ENCODE results near the gene RPS16. TPM values are rescaled to one million over a fixed set of nuclear protein-coding genes. Genes with fewer than 3 reads are reported as not detected.

Gene RPS16
- total RNA-seq, 1 experiment from 2014 or later = 2,510 TPM

DNA sequence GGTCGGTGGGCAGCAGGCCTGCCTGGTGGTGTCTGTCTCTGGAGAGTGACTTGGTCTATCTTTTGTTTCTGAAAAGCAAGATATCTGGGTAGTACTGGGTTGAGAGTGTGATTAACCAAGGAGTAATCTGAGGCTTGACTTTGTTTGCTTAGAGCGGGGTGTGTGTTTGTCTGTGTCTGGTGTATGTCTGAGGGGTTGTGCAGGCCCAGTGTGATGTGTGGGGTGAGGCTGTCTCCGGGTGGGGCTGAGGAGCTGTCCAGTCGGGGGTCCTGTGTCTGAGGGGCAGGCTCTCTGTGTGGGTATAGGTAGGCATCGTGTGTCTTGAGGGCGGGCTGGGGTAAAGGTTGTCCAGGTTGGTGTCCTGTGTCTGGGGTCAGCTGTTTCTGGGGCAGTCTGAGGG, 33.8 kb upstream of the RPS16 start:
- Histone ChIP-seq H3K9me3 (ENCODE audit: insufficient read depth, low read depth) (no peaks in the 10 kb centered on the region), H3K27ac (no peak overlapping the region), H4K20me1 (ENCODE audit: insufficient read depth) (peaks cover 3% of the 10 kb centered on the region; the same call in 1 of the 2 replicates), H3K36me3 (ENCODE audit: low read depth) (0 out of 2 replicates have a peak, but pooled peaks cover 16% of the 10 kb centered on the region), H3K9me2 (ENCODE audit: insufficient read depth) (no peaks in the 10 kb centered on the region), H3K4me2 (no peak overlapping the region), H3K4me3 (no peak overlapping the region), H3K4me1 (replicated peaks; ENCODE audit: insufficient read depth) (no peaks in the 10 kb centered on the region), H3K79me2 (ENCODE audit: low read depth) (no peaks in the 10 kb centered on the region), H3F3A (ENCODE audit: insufficient read depth, low read depth) (no peaks in the 10 kb centered on the region), H3K27me3 (ENCODE audit: insufficient read depth, low read depth) (no peaks in the 10 kb centered on the region), H2AFZ (no peak overlapping the region)
- no TSS peak for BruUV-seq (replicated peaks)
- intact Hi-C loops (cut with micrococcal nuclease; ENCODE audit: unreplicated experiment) = no loop called here
- no peak for DNase-seq
- CTCF ChIA-PET = no interaction called here
- TF ChIP-seq, protein P1, sequence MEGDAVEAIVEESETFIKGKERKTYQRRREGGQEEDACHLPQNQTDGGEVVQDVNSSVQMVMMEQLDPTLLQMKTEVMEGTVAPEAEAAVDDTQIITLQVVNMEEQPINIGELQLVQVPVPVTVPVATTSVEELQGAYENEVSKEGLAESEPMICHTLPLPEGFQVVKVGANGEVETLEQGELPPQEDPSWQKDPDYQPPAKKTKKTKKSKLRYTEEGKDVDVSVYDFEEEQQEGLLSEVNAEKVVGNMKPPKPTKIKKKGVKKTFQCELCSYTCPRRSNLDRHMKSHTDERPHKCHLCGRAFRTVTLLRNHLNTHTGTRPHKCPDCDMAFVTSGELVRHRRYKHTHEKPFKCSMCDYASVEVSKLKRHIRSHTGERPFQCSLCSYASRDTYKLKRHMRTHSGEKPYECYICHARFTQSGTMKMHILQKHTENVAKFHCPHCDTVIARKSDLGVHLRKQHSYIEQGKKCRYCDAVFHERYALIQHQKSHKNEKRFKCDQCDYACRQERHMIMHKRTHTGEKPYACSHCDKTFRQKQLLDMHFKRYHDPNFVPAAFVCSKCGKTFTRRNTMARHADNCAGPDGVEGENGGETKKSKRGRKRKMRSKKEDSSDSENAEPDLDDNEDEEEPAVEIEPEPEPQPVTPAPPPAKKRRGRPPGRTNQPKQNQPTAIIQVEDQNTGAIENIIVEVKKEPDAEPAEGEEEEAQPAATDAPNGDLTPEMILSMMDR (conservative IDR thresholded peaks at IDR 0.05) = no peak
- no peak for TF ChIP-seq EZH2 (IDR thresholded peaks at IDR 0.05; ENCODE audit: low read depth)
- POLR2A ChIA-PET (ENCODE audit: unreplicated experiment) = no interaction called here

DNA sequence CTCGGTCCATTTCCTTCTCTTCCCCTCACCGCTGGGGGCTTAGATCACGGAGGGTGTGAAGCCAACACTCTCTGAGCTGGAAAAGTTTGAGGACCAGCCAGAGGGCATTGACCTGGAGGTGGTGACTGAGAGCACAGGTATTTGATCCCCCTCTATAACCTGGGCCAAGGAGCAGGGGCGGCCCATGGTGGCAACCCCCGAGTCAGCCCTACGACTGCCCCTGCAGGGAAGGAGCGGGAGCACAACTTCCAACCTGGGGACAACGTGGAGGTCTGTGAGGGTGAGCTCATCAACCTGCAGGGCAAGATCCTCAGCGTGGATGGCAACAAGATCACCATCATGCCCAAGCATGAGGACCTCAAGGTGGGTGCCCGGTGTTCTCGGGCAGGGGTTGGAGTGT, 33.3 kb upstream of the RPS16 start:
- H3K4me2 ChIP-seq = no peak overlapping the region
- intact Hi-C loops (cut with micrococcal nuclease; ENCODE audit: unreplicated experiment) = no loop called here
- H3K9me3 ChIP-seq (ENCODE audit: insufficient read depth, low read depth) = no peaks in the 10 kb centered on the region
- 0 out of 2 replicates have a peak, but pooled peaks cover 12% of the 10 kb centered on the region for H3K36me3 ChIP-seq (ENCODE audit: low read depth)
- H3F3A ChIP-seq (ENCODE audit: insufficient read depth, low read depth) = no peaks in the 10 kb centered on the region
- TF ChIP-seq EZH2 (IDR thresholded peaks at IDR 0.05; ENCODE audit: low read depth) = no peak
- TF ChIP-seq, protein P1 (conservative IDR thresholded peaks at IDR 0.05) = no peak
- no peaks in the 10 kb centered on the region for H3K4me1 ChIP-seq (replicated peaks; ENCODE audit: insufficient read depth)
- no peak overlapping the region for H2AFZ ChIP-seq
- H3K79me2 ChIP-seq (ENCODE audit: low read depth) = no peaks in the 10 kb centered on the region
- DNase-seq = no peak
- no peak overlapping the region for H3K4me3 ChIP-seq
- H3K27ac ChIP-seq = no peak overlapping the region
- CTCF ChIA-PET = no interaction called here
- POLR2A ChIA-PET (ENCODE audit: unreplicated experiment) = no interaction called here
- no peaks in the 10 kb centered on the region for H3K27me3 ChIP-seq (ENCODE audit: insufficient read depth, low read depth)
- no TSS peak for BruUV-seq (replicated peaks)
- no peaks in the 10 kb centered on the region for H3K9me2 ChIP-seq (ENCODE audit: insufficient read depth)
- peaks cover 3% of the 10 kb centered on the region; the same call in 1 of the 2 replicates for H4K20me1 ChIP-seq (ENCODE audit: insufficient read depth)

DNA sequence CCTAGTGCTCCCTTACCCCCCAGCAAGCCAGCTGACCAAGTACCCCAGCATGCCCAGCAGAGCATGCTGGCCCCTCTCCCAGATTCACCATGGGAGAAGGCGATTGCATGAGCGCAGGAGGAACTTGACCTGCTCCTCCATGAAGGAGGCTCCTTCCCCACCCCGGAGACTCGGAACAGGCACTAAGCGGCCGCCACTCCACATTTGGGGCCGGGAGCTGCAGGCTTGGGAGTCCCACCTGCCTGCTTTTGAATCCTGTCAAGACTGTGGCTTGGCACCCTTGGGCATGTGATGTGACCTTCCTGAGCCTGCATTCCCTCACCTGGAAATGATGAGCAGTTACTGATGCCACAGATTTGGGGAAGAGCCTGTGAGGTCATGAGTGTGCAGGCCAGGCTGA, 32.2 kb upstream of the RPS16 start:
- CTCF ChIA-PET = no interaction called here

More for the DNA sequence above, 32.2 kb upstream of the RPS16 start:
- no peak overlapping the region for H2AFZ ChIP-seq
- H3K36me3 ChIP-seq (ENCODE audit: low read depth) = peaks cover 19% of the 10 kb centered on the region; the same call in 1 of the 2 replicates
- no peak overlapping the region for H3K4me2 ChIP-seq
- TF ChIP-seq EZH2 (IDR thresholded peaks at IDR 0.05; ENCODE audit: low read depth) = no peak
- TF ChIP-seq, protein P1 (conservative IDR thresholded peaks at IDR 0.05) = no peak
- no peak overlapping the region for H3K27ac ChIP-seq
- no peaks in the 10 kb centered on the region for H3K9me3 ChIP-seq (ENCODE audit: insufficient read depth, low read depth)
- peaks cover 3% of the 10 kb centered on the region; the same call in 1 of the 2 replicates for H3F3A ChIP-seq (ENCODE audit: insufficient read depth, low read depth)
- H3K79me2 ChIP-seq (ENCODE audit: low read depth) = no peaks in the 10 kb centered on the region
- no peaks in the 10 kb centered on the region for H3K27me3 ChIP-seq (ENCODE audit: insufficient read depth, low read depth)
- H3K4me1 ChIP-seq (replicated peaks; ENCODE audit: insufficient read depth) = no peaks in the 10 kb centered on the region
- no peak overlapping the region for H3K4me3 ChIP-seq
- POLR2A ChIA-PET (ENCODE audit: unreplicated experiment) = no interaction called here
- H3K9me2 ChIP-seq (ENCODE audit: insufficient read depth) = no peaks in the 10 kb centered on the region
- no TSS peak for BruUV-seq (replicated peaks)
- no peak for DNase-seq
- intact Hi-C loops (cut with micrococcal nuclease; ENCODE audit: unreplicated experiment) = no loop called here
- peaks cover 3% of the 10 kb centered on the region; the same call in 1 of the 2 replicates for H4K20me1 ChIP-seq (ENCODE audit: insufficient read depth)
